PC-3 (cell line): ENCODE measurements around the gene ORMDL3. TPM values are rescaled to one million over a fixed set of nuclear protein-coding genes. Genes with fewer than 3 reads are reported as not detected.

Experiments
- ATAC-seq: fragments of 200-7000 bp; cut with Tn5 transposase; 2 replicates; pipeline ENCODE4 v1.9.1; 2020; ENCODE audit warnings: mild to moderate bottlenecking, moderate library complexity
- BruUV-seq: library from RNA; stranded (reverse); fragments of 400-500 nt; replicated peaks from 2 replicates; lab custom pipeline; 2021; lab: Mats Ljungman, UMichigan
- CTCF ChIA-PET: fragments of 300-600 bp; sonication (Branson Sonifier 250); formaldehyde crosslinking; loops from one replicate; lab custom pipeline; 2022; ENCODE audit warnings: antibody characterized with exemption; lab: Charles Lee
- POLR2A ChIA-PET: fragments of 300-600 bp; sonication (Branson Sonifier 250); formaldehyde crosslinking; loops from one replicate; lab custom pipeline; 2022; ENCODE audit warnings: antibody characterized with exemption; ENCODE audit not compliant: unreplicated experiment; lab: Charles Lee
- DNase-seq: peaks from one replicate; pipeline ENCODE4 v3.0.0-alpha.2; 2015
- H2AFZ ChIP-seq: fragments of 300-600 bp; sonication (generic); 2 replicates; pipeline ENCODE4 v1.6.0; 2016; ENCODE audit warnings: antibody characterized with exemption, low read length
- H3F3A ChIP-seq: fragments of 300-600 bp; sonication (generic); one replicate; pipeline ENCODE4 v1.6.0; 2017; ENCODE audit warnings: antibody characterized with exemption, low read length, control low read depth, mild to moderate bottlenecking; ENCODE audit not compliant: unreplicated experiment
- H3K27ac ChIP-seq: fragments of 300-600 bp; sonication (generic); 2 replicates; pipeline ENCODE4 v1.5.1; 2016; ENCODE audit warnings: mild to moderate bottlenecking, low read length
- H3K27me3 ChIP-seq: fragments of 300-600 bp; sonication (generic); 2 replicates; pipeline ENCODE4 v1.6.1; 2016; ENCODE audit warnings: low read length, mixed read lengths
- H3K36me3 ChIP-seq: fragments of 300-600 bp; sonication (generic); 2 replicates; pipeline ENCODE4 v1.6.1; 2016; ENCODE audit warnings: low read depth, mixed run types, low read length, mixed read lengths
- H3K4me1 ChIP-seq: fragments of 300-600 bp; sonication (generic); 2 replicates; pipeline ENCODE4 v1.5.1; 2016; ENCODE audit warnings: low read length; ENCODE audit not compliant: insufficient read depth
- H3K4me2 ChIP-seq: fragments of 300-600 bp; sonication (generic); 2 replicates; pipeline ENCODE4 v1.6.0; 2016; ENCODE audit warnings: low read length
- H3K4me3 ChIP-seq: fragments of 300-600 bp; sonication (generic); 2 replicates; pipeline ENCODE4 v1.5.1; 2016; ENCODE audit warnings: mild to moderate bottlenecking, low read length, mixed read lengths
- H3K79me2 ChIP-seq: fragments of 300-600 bp; sonication (generic); 2 replicates; pipeline ENCODE4 v1.6.1; 2017; ENCODE audit warnings: low read length, mixed read lengths
- H3K9ac ChIP-seq: fragments of 300-600 bp; sonication (generic); 2 replicates; pipeline ENCODE4 v1.6.0; 2016; ENCODE audit warnings: mild to moderate bottlenecking, low read length
- H3K9me2 ChIP-seq: fragments of 300-600 bp; sonication (generic); replicated peaks from 2 replicates; pipeline ENCODE4 v1.6.1; 2016; ENCODE audit warnings: mixed run types, low read length, mixed read lengths
- H3K9me3 ChIP-seq: fragments of 300-600 bp; sonication (generic); 2 replicates; pipeline ENCODE4 v1.6.1; 2016; ENCODE audit warnings: low read length, mixed read lengths
- H4K20me1 ChIP-seq: fragments of 300-600 bp; sonication (generic); 2 replicates; pipeline ENCODE4 v1.6.1; 2016; ENCODE audit warnings: low read length, mixed read lengths
- CTCF ChIP-seq: fragments of 300-600 bp; sonication (generic); conservative IDR thresholded peaks from 2 replicates; pipeline ENCODE4 v1.5.1; 2017; ENCODE audit warnings: antibody characterized with exemption, low read depth, mild to moderate bottlenecking, low read length
- EZH2 ChIP-seq: fragments of 300-600 bp; sonication (generic); IDR thresholded peaks from one replicate; pipeline ENCODE4 v1.6.1; 2017; ENCODE audit warnings: antibody characterized with exemption, mild to moderate bottlenecking, low read length; ENCODE audit not compliant: unreplicated experiment
- EZH2phosphoT487 ChIP-seq: fragments of 300-600 bp; sonication (generic); IDR thresholded peaks from 2 replicates; pipeline ENCODE4 v1.6.1; 2018; ENCODE audit warnings: mild to moderate bottlenecking, antibody characterized with exemption, low read length, borderline replicate concordance
- intact Hi-C: fragments of 100-400 bp; cut with micrococcal nuclease; formaldehyde crosslinking; loops from 2 replicates; pipeline ENCODE4 v1.9.0; 2023
- total RNA-seq: library from RNA; depleted of rRNA; stranded (reverse); fragments of >200 nt; gene quantifications from 2 replicates; pipeline ENCODE4 v1.2.3, GENCODE V29; 2014

The ORMDL3 gene
- total RNA-seq, 1 experiment from 2014 or later, result 27.4 TPM

- Histone ChIP-seq H3K27ac (no peak overlapping the region), H3K9me3 (no peaks in the 10 kb centered on the region), H3K4me3 (no peak overlapping the region), H3K4me2 (no peak overlapping the region), H4K20me1 (no peaks in the 10 kb centered on the region), H3K4me1 (no peaks in the 10 kb centered on the region), H3K36me3 (no peaks in the 10 kb centered on the region), H3K79me2 (no peaks in the 10 kb centered on the region), H3K9me2 (no peaks in the 10 kb centered on the region), H3K27me3 (no peaks in the 10 kb centered on the region), H3F3A (no peaks in the 10 kb centered on the region), H2AFZ (no peak overlapping the region), H3K9ac (no peak overlapping the region)
- no peak for TF ChIP-seq EZH2phosphoT487
- TF ChIP-seq EZH2, result no peak
- TF ChIP-seq CTCF, result no peak
- ChIA-PET POLR2A (no interaction called here), CTCF (no interaction called here)
- BruUV-seq, result no TSS peak
- intact Hi-C loops, result no loop called here
- no peak for ATAC-seq
- DNase-seq, result no peak
These were observed 42.0 kb upstream of the ORMDL3 start for GRCh38 chr17:39969375-39969774.

GRCh38 chr17:39968761-39969160 is 41.4 kb upstream of the ORMDL3 start:
- Histone ChIP-seq H3K9ac (no peak overlapping the region), H2AFZ (no peak overlapping the region), H3K9me3 (no peaks in the 10 kb centered on the region), H4K20me1 (no peaks in the 10 kb centered on the region), H3F3A (no peaks in the 10 kb centered on the region), H3K79me2 (no peaks in the 10 kb centered on the region), H3K9me2 (no peaks in the 10 kb centered on the region), H3K27me3 (no peaks in the 10 kb centered on the region), H3K27ac (no peak overlapping the region), H3K36me3 (no peaks in the 10 kb centered on the region), H3K4me3 (no peak overlapping the region), H3K4me1 (no peaks in the 10 kb centered on the region), H3K4me2 (no peak overlapping the region)
- BruUV-seq, result no TSS peak
- ChIA-PET POLR2A (no interaction called here), CTCF (no interaction called here)
- intact Hi-C loops, result no loop called here
- no peak for ATAC-seq
- TF ChIP-seq EZH2phosphoT487 (no peak), EZH2 (no peak), CTCF (no peak)
- no peak for DNase-seq

GRCh38 chr17:39966771-39967170 is 39.4 kb upstream of the ORMDL3 start:
- ChIA-PET CTCF (no interaction called here), POLR2A (no interaction called here)
- H3K36me3 ChIP-seq, result no peaks in the 10 kb centered on the region
- DNase-seq (no peak), ATAC-seq (no peak)
- no peaks in the 10 kb centered on the region for H4K20me1 ChIP-seq
- no peak overlapping the region for H3K4me2 ChIP-seq
- no peak overlapping the region for H3K9ac ChIP-seq
- no peaks in the 10 kb centered on the region for H3K9me3 ChIP-seq
- no peak overlapping the region for H2AFZ ChIP-seq
- no peaks in the 10 kb centered on the region for H3K79me2 ChIP-seq
- no peak overlapping the region for H3K4me3 ChIP-seq
- no peak for TF ChIP-seq EZH2
- no peak for TF ChIP-seq CTCF
- TF ChIP-seq EZH2phosphoT487, result no peak
- no peaks in the 10 kb centered on the region for H3K27me3 ChIP-seq
- H3K9me2 ChIP-seq, result no peaks in the 10 kb centered on the region
- H3K27ac ChIP-seq, result no peak overlapping the region
- no peaks in the 10 kb centered on the region for H3F3A ChIP-seq
- no peaks in the 10 kb centered on the region for H3K4me1 ChIP-seq
- intact Hi-C loops, result no loop called here
- no TSS peak for BruUV-seq
